ENCODE results near the gene TBC1D9.
A peak's percentile ranks its signal among the peaks of the same experiment; 100 is the strongest.

Gene TBC1D9

GRCh38 chr4:140644470-140645185, 111.6 kb downstream of the TBC1D9 start:
- DNase-seq = no peak

GRCh38 chr4:140643571-140644055, 112.6 kb downstream of the TBC1D9 start:
- DNase-seq = no peak

- DNase-seq = no peak
Measured at GRCh38 chr4:140642674-140643437, 113.3 kb downstream of the TBC1D9 start.

GRCh38 chr4:140641789-140642439, 114.3 kb downstream of the TBC1D9 start:
- no peak for DNase-seq

- no peak for DNase-seq
Measured at GRCh38 chr4:140641105-140641555, 115.1 kb downstream of the TBC1D9 start.

GRCh38 chr4:140640150-140640748, 115.9 kb downstream of the TBC1D9 start:
- DNase-seq = no peak

- DNase-seq = peak; percentile 63
Measured at GRCh38 chr4:140639066-140639465, 117.1 kb downstream of the TBC1D9 start.

GRCh38 chr4:140637836-140638235, 118.3 kb downstream of the TBC1D9 start:
- peak; percentile 42 for DNase-seq

- DNase-seq = no peak
Measured at GRCh38 chr4:140635606-140636005, 120.6 kb downstream of the TBC1D9 start.

GRCh38 chr4:140633951-140634350, 122.2 kb downstream of the TBC1D9 start:
- DNase-seq = no peak

GRCh38 chr4:140633124-140633523, 123.1 kb downstream of the TBC1D9 start:
- DNase-seq = no peak

GRCh38 chr4:140630246-140630645, 125.9 kb downstream of the TBC1D9 start:
- DNase-seq = no peak

GRCh38 chr4:140628016-140628415, 128.2 kb downstream of the TBC1D9 start:
- no peak for DNase-seq

GRCh38 chr4:140626661-140627376, 129.4 kb downstream of the TBC1D9 start:
- no peak for DNase-seq

- DNase-seq = no peak
Measured at GRCh38 chr4:140622333-140622958, 133.7 kb downstream of the TBC1D9 start.

- DNase-seq = no peak
Measured at GRCh38 chr4:140621161-140621560, 135.0 kb downstream of the TBC1D9 start.

GRCh38 chr4:140617499-140618248, 138.5 kb downstream of the TBC1D9 start:
- no peak for DNase-seq

- no peak for DNase-seq
Measured at GRCh38 chr4:140615451-140615850, 140.7 kb downstream of the TBC1D9 start.

GRCh38 chr4:140612357-140612756, 143.8 kb downstream of the TBC1D9 start:
- DNase-seq = peak; percentile 19

GRCh38 chr4:140611854-140612253, 144.3 kb downstream of the TBC1D9 start:
- peak; percentile 6 for DNase-seq

Measured in inflammatory macrophage treated with lipopolysaccharide for 4 hours (primary cell).